GM21737 (cell line): Measurements from ENCODE around the gene GAB4.
"Not testable (repeated sequence)": the region's sequence is repeated elsewhere in the genome, so short reads cannot be mapped to it uniquely, and the experiment has no call there.

Experiments used
- ATAC-seq: cut with Tn5 transposase; IDR thresholded peaks from one replicate; pipeline ENCODE4 v1.9.1; 2021; ENCODE audit warnings: mild to moderate bottlenecking, moderate library complexity; ENCODE audit not compliant: unreplicated experiment

Gene GAB4

GRCh38 chr22:16917144-16918003, 90.6 kb downstream of the GAB4 start:
- ATAC-seq: no peak

GRCh38 chr22:16915701-16916100, 92.3 kb downstream of the GAB4 start:
- no peak for ATAC-seq

DNA sequence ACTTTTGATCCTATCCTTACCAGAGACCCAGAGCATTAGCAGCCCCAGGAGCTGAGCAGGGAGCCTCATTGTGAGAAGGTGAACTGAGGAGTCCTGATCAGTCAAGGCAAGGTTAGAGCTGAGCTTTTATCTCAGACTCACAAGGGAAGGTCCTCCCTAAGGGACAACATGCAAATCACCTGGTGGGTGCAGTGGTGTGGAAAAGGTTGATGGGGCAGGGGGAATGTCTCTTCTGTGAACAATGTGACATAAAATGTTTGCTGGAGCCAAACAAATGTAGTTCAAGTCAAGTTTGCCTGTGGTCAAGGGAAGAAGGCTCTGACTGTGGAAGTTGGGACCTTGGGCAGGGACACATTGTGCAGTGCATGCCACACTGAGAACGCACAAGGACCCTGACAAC, 93.1 kb downstream of the GAB4 start:
- not testable (repeated sequence) for ATAC-seq

- no peak for ATAC-seq
These were observed 94.0 kb downstream of the GAB4 start for GRCh38 chr22:16914006-16914405.

- no peak for ATAC-seq
These were observed 95.7 kb downstream of the GAB4 start for GRCh38 chr22:16912281-16912680.
